HG02973 (cell line): ENCODE data around the gene PRAF2.

ENCODE experiments used
- ATAC-seq: cut with Tn5 transposase; IDR thresholded peaks from one replicate; pipeline ENCODE4 v1.9.1; 2021; ENCODE audit warnings: moderate library complexity; ENCODE audit not compliant: unreplicated experiment

The PRAF2 gene

GRCh38 chrX:49075347-49075746 is 1.5 kb upstream of the PRAF2 start:
- ATAC-seq = no peak

DNA sequence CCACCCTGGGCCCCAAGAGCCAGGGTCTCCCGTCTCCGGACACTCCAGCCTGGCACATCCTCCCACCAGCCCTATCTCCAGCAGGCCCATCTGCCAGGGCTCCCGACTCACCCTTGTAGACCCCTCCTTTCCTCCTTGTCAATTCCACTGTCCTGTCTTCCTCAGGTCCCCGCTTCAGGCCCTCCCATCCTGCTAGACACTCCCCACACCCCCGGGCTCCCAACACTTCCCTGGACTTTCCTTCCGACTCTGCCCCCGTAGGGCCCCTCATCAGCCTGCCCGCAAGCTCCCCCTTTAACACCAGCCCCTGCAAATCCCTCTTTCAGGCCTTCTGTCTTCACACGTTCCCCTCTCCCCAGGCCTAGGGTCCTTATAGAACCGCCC is 1.1 kb downstream of the PRAF2 start:
- ATAC-seq = no peak

DNA sequence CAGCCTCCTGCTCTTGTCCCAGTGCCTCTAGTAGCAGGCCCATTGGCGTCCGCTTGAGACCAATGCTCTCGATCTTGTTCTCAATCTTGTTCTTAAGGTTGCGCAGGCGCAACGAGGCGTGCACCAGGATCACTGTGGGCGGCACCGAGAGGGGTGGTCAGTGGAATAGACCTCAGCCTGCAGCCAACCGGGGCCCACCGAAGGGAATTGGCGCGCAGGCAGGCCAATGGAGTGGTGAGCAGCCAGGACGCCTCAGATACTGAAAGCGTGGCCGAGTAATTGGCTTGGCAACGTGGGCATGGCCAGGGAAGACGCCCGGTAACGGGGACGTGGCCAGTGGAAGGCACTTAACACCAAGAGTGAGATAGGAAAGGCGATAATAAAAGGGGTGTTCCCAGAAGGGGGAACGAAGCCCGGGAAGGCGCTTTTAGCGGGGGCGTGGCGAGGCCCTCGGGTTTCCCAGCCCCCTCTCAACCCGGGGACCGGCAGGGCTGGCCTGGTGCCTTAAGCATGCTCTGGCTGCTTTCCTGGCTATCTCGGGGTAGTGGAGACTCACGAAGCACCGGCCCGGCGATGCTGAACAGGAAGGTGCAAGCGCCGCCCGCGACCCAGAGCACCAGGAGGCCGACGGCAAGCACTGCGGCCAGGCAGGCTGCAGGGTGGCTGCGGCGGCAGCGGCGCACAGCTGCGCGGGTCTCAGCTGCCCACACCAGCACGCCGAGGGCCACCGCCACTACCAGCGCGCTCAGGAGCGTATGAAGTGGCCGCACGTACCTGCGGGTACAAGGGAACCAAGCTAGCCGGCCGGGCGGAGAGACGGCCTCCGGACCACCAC is 1.7 kb downstream of the PRAF2 start:
- no peak for ATAC-seq

GRCh38 chrX:49070988-49071387 is 2.8 kb downstream of the PRAF2 start:
- no peak for ATAC-seq

GRCh38 chrX:49069038-49069437 is 4.8 kb downstream of the PRAF2 start:
- no peak for ATAC-seq

GRCh38 chrX:49067285-49068120 is 6.3 kb downstream of the PRAF2 start:
- ATAC-seq = no peak

DNA sequence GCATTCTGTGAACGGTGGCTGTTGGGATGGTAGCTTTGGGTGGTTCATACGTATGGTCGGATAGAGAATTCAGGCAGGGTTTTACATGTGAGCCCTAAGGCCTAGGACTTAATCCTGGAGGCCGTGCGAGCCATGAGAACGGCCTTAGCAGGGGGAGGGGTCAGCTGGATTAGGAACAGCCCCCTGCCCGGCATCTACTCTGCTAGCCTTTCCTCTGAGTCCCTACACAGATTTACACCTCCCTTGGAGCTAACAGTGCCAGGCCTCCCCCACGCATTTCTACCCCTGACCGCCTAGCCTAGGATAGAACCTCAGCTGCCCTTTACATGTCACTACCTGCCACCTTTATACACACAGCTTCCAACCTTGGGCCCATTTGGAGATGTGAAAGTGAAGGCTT is 7.1 kb downstream of the PRAF2 start:
- no peak for ATAC-seq

DNA sequence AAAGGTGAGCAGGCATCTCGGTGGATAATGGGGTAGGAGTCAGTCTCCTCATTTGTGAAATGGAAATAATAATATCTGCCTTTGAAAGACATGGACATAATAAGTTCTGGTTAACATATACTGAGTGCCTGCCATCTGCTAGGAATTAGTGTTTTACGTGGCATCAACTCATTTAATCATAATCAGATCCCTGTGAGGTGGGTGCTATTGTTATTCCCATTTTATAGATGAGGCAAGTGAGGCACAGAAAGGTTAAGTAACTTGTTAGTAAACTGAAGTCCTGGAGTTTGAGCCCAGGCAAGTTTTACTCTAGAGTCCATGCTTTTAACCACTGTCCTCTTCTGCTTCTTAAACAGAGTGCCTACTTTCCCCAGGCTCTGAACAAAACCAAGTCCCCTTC is 7.5 kb downstream of the PRAF2 start:
- ATAC-seq = no peak

GRCh38 chrX:49064735-49065134 is 9.1 kb downstream of the PRAF2 start:
- no peak for ATAC-seq

- ATAC-seq = no peak
Observed at GRCh38 chrX:49064303-49064702, 9.5 kb downstream of the PRAF2 start.

GRCh38 chrX:49063715-49064114 is 10.1 kb downstream of the PRAF2 start:
- ATAC-seq = no peak

DNA sequence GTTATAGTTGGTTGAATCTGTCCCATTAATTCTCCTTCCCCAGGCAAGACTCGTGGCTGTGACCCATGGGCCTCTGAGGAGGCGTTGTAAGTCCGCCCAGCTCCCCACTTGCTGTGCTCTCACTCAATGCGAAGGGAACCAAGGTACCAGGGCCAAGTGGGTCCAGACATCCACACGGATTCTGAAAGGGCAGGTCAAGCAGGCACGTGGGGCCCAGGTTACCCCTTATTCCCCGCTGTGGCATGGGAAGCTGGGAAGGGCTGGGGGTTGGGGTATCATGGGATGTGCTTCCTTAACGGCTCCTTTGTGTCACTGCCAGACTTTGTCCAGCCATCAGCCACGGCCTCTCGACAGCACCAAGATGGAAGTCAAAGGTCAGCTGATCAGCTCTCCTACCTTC is 11.9 kb downstream of the PRAF2 start:
- no peak for ATAC-seq

DNA sequence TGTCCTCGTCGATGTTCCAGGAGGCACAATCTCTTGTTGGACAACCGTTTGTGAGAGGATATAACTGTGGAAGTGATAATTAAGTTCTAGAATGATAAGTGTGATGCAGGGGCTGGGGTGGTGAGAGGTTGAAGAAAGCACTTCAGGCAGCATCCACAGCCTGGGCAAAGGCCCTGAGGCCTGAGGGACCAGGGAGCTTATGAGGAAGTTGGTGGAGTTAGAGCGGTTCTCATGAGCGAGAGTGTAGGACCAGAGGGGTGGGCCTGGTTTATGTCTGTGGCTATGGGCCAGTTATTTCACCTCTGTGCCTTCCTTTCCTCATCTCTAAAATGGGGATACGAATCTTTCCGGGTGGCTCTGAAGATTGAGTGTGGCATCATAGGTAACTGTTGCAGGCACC is 12.3 kb downstream of the PRAF2 start:
- no peak for ATAC-seq

- no peak for ATAC-seq
Observed at GRCh38 chrX:49060914-49061313, 12.9 kb downstream of the PRAF2 start.

- ATAC-seq = no peak
Observed at GRCh38 chrX:49059681-49060085, 14.1 kb downstream of the PRAF2 start.

DNA sequence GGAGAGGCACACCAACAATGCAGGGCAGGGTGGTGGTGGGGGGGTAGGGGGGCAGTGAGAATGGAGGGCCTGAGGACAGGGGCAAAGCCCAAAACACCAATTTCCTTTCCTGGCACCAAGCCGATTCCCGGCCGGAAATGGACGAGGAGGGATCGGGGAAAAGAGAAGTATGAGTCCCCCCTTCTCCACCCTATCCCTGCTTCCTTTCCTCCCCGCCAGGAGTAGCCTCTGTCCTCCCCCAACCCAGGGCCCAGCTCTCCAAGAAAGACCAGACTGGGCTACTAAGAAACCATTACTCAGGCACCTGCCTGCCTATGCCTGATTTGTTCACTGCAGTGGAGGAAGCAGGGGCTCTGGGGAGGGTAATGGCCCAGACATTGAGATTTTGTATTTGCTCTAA is 14.6 kb downstream of the PRAF2 start:
- no peak for ATAC-seq

DNA sequence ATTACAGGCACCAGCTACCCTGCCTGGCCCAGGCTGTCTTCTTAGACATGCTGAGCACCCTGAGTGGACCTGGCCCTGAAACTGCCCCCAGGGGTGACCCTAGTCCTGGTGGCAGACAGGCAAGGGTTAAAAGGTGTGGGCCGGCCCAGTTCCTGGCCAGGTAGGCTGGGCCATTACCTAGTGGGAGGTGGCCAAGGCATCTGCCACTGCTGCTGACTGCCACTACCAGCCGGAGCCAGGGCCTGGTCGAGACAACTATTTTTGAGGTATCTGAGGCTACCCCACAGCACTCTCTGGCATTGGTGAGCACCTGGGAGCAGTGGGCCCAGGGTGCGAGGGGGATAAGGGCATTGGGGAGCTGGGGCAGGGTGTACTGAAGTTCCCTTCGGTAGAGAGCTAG is 15.0 kb downstream of the PRAF2 start, which contains the start of gene CCDC120:
CCDC120 (plus strand) TSS at position 206 of the 400 bp plus-strand sequence. CDS start 3,043 bp downstream, outside the sequence.
- ATAC-seq = no peak

DNA sequence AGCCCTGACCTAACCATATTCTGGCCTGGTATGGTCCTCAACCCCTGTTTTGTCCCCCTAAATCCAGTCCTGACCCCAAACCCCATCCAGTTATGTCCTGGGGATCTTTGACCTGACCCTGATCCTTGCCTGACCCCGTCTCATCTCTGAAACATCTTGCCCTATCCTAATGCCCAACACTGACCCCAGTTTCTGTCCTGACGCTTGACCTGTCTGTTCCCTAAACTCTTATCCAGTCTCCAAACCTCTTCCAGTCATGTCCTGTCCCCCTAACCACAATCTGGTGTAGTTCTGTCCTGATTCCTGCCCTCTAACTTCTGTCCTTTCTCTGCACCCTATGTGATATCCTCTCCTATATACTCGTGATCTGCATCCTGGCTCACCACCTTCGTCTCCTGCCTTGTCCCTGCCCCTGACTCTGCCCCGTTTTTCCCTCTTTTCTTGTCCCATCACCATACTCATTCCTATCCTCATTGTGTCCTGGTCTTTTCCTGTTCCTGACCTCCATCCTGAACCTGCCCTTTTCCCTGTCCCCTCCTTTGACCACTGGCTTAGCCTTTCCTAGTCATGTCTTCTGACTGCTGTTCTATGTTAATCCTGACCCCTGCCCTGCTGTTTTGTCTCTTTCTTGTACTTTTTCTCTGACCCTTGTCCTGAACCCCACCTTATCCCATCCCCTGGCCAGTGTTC is 19.6 kb downstream of the PRAF2 start:
- no peak for ATAC-seq

- no peak for ATAC-seq
Observed at GRCh38 chrX:49053223-49054072, 20.4 kb downstream of the PRAF2 start.

DNA sequence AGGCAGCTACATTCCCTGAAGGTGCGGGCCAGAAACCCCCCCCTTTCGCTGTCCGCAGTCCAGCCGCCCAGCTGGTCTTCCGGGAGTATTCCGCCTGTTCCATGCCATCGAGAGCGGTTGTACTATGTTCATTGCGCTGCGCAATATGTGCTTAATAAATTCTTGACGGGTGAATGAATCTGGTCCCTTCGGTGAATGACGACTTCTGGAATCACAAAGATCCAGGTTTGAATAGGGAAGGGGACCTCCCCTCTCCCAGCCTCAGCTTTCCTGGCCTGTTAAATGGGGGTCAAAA is 29.9 kb downstream of the PRAF2 start:
- ATAC-seq = no peak
